Urothelium cell line (cell line): ENCODE results near the gene NVL.
"Not testable (repeated sequence)": the region's sequence is repeated elsewhere in the genome, so short reads cannot be mapped to it uniquely, and the experiment has no call there.

Experiments used
- DNase-seq: peaks from one replicate; pipeline ENCODE4 v3.0.0; 2011; ENCODE audit warnings: low spot score, mixed read lengths
- FAIRE-seq: peaks from 2 replicates; lab custom pipeline; 2011; peaks lifted over from hg19 to GRCh38; lab: Jason Lieb, UNC

NVL gene

DNA sequence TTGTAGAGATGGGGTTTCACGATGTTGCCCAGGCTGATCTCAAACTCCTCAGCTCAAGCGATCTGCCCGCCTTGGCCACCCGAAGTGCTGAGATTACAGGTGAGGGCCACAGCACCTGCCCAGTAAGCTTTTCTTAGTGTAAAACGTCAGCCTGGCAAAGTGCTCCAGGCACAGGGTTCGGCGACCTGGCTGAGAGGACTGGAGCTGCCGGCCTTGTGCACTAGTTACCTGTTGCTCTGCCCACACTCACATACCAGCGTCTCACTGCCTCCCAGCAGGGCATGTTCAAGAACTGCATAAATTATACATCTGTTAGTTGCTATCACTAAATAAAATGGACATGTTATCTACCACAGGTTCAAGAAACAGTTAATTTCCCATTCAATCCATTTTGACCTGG, 91.8 kb downstream of the NVL start:
- FAIRE-seq (no peak), DNase-seq (no peak)

DNA sequence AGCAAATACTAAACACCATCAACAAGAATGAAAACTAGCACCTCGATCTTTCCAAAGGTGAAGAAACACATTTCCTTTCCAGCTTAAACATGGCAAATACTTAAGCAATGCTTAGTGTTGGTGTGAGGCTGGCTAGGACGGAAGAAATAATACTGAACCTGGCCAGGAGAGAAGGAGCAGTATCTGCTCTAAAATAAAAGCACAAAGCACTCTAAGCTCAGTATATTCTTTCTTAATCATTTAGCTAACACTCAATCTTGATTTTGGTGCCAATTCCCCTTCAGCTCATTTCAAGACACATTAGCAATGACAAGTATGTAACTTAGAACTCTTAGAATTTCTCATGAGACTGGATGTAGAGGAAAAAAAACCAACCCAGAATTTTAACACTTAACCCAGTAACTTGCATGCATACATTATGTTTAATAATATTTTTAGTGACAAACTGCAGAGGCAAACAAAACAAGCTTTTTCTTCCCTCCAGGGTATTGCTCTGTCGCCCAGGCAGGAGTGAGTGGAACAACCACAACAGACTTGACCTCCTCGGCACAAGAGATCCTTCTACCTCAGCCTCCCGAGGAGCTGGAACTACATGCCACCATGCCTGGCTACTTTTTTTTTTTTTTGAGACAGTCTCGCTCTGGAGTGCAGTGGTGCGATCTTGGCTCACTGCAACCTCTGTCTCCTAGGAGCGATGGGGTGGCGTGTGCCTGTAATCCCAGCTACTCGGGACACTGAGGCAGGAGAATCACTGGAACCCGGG, 92.7 kb downstream of the NVL start:
- DNase-seq (no peak), FAIRE-seq (no peak)

DNA sequence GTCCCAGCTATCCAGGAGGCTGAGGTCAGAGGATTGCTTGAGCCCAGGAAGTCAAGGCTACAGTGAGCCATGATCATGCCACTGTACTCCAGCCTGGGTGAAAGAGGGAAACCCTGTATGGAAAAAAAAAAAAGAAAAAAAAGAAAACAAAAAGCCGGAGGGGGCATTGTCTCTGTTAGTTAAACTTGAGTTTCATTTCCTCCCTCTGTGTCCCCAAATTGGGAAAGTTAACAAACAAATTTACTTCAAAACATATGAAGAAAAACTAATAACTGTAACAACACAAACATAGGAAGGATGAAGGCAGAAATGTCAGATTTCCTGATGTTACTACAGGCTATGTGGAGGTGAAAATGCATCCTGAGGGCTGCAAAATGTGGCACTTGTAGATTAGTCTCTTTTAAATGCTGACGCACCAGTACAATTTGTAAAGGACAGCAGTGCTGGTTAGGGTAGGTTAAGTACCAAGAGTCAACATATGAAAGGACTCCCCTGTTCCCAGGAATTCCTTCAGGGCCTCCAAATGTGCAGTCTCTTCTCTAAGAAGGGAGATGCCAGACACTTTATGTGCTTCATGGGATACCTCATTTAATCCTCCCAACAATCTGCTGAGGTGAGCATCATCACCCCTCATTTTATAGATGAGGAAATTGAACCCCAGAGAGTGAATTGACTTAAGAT, 94.0 kb downstream of the NVL start:
- no peak for FAIRE-seq
- DNase-seq: no peak

DNA sequence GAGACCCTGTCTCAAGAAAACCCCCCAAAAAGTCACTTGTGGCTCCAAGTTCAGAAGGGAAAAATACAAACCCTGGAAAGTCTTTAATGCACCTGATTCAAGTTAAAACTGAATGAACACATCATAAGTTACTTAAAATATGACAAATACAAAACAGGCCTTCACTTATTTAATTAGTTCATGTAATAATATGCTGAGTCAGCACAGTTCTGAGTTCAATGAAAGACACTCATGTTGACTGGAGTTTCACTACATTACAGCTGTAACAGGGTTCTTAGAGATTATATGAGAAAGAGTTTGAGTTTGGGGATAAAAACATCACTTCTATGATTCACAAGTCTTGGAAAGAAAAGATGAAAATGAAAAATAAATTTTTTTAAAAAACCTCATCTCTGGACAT, 96.0 kb downstream of the NVL start:
- DNase-seq (no peak), FAIRE-seq (no peak)

DNA sequence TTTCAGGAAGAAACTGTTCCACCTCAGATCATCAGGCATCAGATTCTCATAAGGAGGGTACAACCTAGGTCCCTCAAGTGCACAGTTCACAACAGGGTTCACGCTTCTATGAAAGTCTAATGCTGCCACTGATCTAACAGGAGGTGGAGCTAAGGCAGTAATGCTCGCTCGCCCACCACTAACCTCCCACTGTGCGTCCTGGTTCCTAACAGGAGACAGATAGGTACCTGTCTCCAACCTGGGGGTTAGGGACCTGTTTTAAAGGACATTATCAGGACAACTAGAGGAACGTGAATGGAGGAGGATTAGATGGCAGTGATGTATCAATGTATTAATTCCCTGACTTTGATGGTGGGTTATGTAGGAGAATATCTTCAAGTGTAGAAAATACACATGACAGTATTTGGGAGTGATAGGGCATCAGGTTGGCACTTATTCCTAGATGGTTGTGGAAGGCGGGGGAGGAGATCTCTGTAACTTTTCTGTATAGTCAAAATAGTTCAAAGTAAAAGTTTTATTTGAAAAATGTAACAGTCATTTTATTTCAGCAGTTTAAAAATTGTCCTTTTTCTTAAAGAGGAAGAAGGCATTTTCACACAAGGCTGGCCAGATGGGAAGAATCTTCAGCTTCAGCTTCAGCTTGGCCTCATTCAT, 103.0 kb downstream of the NVL start:
- FAIRE-seq (no peak), DNase-seq (no peak)

DNA sequence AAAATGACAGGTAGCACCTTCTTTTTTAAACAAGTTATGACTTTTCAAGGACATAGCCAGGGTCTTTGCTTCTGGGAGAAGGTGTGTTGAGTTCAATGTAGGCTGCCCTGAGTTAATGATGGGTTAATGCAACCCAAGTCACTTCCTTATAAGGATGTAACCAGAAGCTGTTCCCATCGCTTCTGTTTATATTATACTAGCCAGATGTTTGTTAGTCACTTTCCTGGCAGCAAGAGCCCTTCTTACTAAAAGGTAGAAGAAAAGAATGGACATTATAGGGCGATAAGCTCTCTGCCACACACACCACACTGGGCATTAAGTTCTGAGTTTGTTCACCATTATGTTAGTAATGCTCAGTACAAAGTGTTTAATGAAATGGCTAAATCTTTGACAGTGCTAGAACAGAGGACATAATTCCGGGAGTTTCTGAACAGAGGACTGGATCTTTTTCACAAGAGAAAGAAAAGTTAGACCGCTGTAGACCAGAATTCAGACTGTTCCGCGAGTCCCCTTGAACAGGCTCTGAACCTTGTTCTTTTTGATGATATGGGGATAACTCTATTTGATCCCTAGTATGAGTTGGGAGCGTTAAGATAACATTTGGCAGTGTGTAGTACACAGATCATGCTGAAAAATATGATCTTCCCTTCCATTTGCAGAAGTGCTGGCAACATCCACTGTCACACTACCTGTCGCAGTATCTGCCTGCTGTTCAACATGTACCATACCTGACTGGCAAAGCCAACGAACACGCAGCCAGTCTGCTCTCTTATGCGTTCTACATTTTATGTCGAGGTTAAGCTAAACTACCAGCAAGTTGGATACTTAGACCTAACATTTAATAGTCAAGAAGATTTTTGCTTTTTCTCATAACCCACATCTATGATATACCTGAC, 105.9 kb downstream of the NVL start:
- FAIRE-seq: no peak
- DNase-seq: no peak

DNA sequence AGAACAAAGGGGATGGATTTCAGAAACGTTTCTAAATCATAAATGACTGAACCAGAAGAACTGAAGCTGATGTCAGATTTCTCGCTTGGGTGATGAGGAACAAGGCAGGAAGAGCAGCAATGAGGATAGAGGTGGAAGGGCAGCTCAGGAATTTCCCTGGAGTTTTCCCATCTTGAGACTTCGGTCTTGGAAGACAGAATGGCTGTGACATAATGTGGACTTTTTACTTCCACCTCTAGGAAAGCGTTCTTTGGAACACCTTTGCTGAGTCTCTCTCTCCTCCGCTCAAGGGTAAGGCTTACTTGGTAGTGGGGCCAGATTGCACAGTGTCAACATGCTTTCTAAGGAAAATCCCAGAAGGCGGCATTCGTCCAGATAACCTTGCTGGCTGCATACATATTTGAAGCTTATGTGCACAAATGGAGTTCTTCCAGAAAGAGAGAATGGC, 110.3 kb downstream of the NVL start:
- no peak for FAIRE-seq
- DNase-seq: no peak

DNA sequence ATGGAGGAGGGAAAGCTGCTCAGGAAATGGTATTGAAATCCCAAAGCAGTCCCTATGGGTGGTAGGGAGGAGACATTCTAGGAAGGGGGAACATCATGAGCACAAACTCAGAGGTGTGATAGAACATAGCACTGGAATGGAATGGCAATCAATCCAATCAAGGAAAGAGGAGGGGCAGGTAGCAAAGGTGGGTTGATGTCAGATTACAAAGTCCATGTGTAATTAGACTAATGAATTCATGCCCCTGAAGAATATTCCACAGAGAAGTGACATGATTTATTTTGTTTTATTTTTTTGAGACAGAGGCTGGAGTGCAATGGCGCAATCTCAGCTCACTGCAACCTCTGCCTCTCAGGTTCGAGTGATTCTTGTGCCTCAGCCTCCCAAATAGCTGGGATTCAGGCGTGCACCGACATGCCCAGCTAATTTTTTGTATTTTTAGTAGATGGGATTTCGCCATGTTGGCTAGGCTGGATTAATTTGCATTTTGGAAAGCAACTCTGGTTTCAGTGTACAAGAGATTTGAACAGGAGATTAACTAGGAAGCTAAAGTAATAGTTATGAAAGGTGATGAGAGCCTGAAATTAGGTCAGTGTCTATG, 110.9 kb downstream of the NVL start:
- no peak for DNase-seq
- FAIRE-seq: no peak

DNA sequence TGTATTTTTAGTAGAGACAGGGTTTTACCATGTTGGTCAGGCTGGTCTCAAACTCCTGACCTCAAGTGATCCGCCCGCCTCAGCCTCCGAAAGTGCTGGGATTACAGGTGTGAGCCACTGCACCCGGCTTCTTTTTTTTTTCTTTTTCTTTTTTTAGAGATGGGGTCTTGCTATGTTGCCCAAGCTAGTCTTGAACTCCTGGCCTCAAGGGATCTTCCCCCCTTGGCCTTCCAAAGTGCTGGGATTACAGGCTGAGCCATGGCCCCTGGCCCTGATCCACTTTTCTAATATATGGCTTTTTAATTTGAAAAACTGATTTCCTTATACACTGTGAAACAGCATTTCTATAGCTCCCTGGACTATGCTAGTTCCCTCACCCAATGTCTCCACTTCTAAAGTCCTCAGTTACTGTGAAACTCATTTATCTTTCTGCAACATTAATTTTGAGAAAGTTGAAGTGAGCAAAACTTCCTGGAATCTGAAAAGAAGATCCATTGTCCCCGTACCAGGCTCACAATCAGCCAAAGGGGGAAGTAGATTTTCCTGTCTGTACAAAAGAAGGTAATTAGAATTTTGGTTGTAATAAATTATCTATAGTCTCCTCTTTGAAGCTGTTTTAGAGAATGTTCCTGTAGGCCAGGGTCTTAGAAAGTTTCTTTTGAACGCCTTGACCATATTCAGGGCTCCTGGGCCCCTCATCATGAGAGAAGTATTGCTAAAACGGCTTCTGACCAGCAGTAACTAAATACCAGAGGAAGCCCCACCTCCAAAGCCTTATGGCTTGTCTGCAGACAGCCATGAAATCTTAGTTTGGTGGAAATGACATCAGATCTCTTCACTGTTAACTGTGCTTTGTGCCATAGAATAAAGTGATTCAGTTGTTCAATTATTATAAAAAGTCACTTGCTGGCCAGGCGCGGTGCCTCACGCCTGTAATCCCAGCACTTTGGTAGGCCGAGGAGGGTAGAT, 112.0 kb downstream of the NVL start:
- FAIRE-seq (no peak), DNase-seq (no peak)

DNA sequence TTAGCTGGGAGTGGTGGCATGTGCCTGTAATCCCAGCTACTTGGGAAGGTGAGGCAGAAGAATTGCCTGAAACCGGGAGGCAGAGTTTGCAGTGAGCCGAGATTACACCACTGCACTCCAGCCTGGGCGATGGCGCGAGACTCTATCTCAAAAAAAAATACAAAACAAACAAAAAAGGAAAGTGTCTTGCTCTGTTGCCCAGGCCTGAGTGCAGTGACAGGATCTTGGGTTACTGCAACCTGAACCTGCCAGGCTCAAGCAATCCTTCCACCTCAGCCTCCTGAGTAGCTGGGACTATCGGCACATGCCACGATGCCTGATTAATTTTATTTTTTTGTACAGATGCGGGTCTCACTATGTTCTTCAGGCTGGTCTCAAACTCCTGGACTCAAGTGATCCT, 113.6 kb downstream of the NVL start:
- FAIRE-seq (no peak), DNase-seq (no peak)

DNA sequence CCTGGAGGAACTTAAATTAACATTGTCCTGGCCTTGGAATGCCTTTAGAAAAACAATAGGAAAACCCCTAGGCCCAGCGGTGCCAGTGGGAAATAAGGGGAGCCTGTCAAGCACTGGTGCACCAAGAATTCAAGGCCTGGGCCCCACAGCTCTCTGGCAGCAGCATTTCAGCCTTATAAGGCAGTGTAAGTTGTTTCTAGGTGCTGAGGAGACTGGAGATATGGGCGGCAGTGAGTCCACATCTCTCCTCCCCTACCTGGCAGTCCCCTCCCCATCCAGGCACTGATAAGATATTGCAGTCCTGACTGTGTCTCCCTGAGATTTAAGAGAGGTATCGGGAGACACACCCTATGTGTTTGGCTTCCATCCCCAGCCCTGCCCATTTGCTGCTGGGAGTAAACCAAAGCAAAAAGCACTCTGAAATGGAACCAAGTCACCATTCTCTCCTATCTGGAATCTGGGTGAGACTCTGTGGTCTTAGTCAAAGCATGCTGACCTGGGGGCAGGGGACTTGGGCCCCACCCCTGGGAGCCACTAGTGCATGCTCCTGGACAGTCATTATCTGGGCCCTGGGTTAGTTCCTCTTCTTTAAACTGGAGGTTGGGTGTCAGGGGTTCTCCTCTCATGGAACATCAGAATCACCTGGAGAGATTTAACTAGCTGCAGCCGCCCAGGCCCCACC, 116.4 kb downstream of the NVL start:
- no peak for DNase-seq

DNA sequence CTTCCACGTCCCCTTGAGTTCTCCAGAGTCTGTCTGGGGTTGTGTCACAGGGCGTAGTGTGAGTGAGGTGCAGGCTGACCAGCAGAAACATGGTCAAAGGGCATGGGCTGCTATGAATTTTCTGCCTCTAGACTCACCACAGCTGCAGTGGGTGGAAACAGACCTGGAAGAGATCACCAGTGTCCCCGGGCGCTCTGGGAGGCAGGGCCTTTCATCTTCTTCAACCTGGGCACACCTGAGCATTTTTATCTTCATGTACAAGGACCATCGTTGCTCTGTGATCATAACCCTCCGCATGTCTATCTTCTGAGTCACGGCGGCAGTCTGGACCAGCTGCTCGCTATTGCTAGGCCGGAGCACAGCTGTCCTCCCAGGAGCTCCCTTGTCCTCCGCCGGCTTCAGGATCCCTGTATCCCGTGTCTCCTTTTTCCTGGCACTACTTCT, 117.3 kb downstream of the NVL start:
- DNase-seq: no peak
- no peak for FAIRE-seq

More for the DNA sequence above, 116.4 kb downstream of the NVL start:
- FAIRE-seq: no peak

DNA sequence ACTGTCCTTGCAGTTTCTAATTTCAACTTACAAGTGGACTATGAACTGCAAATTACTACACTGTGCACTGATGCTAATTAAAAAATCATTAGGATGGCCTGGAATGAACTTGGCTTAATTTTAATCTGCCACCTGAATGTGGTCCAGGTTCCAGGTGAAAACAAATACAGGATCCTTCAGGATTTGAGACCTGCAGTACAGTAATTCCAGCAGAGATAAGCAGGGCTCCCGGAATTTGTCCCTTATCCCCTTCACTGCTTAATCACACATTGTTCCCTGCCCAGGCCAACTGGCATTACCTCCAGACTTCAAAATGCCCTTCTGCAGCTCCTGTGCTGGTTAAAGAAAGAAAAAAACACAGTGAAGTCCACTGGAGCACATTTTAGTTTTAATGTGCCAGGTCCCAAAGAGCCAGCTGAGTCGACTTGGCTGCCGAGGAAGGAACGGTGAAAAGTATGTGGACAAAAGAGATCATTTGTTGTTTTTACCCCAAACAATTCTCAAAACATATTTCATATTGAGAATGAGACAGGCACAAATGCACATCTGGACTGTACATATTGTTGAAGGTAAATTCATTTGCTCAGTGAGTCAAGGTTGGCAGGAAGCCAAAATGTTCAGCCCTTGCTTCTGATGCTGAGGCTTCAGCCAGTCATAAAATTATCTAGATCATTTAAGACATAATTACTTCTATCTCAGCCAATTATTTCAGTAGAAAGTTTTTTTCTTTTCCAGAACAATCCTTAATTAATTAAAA, 118.6 kb downstream of the NVL start:
- DNase-seq (no peak), FAIRE-seq (no peak)

DNA sequence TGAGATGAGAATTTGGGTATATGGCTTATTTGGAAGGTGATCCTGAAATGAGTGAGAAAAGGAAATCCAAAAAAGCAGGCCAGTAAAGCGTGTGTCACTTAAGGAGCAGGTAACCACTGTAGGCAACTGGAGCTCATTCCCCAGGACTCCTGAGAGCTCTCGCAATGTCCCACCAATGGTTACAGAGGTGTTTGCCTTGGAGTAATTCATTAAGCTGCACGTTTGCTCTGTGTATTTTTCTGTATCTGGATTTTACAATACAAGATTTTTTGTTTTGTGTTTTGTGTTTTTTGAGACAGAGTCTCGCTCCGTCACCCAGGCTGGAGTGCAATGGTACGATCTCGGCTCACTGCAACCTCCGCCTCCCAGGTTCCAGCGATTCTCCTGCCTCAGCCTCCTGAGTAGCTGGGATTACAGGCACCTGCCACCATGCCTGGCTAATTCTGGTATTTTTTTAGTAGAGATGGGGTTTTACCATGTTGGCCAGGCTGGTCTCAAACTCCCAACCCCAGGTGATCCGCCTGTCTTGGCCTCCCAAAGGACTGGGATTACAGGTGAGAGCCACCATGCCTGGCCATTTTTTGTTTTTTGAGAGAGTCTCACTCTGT, 123.9 kb downstream of the NVL start:
- not testable (repeated sequence) for DNase-seq, FAIRE-seq

DNA sequence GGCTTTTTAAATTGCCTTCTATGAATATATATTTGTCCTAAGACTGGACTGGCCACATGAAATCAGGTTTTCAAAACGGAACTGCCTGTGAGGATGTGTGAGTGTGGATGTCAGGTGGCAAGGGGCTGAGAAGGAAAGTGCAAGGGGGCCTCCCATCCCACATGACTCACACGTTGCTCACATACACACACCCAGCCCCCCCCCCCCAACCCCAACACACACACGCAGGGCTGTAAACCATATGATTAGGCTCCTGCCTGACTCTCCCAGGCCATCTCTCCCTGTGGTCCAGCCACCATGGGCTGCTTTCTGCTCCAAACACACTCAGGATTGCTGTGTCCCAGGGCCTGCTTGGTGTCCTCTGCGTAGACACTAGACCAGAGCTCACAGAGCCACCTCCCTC, 124.5 kb downstream of the NVL start:
- DNase-seq (no peak), FAIRE-seq (no peak)

DNA sequence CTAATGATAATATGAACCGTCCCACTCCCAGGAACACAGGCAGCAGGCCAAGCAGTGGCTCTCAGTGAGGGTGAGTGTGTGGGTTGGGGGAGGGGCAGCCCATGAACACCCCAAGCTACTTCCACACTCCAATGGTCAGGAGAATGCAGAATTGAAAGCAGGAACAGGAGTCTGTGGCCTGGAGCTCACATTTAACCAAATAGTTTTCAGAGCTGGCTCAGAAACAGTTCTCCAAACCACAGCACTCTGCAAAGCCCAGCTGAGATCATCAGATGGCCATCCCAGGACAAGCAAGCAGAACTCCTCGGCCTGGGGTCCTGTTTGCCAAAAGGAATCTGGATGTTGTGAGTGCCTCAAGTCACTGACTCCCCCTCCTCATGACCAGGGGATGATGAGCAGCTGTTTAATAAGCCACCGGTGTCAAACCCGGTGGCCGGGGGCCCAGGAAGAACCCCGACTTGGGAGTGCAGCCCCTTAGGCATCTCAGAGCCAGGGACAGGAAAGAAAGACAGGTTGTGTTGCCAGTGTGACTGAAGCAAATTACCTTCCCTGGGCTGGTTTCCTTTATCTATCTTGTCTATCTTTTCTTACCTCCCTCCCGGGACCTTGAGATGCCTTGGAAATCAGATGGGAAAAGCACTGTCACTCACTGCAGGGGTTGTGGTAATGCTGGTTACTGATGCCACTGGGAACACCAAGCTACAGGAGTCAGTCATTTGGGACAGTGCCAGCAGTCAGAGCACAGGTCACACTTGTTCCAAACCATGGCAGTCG, 126.5 kb downstream of the NVL start:
- DNase-seq (no peak), FAIRE-seq (no peak)

DNA sequence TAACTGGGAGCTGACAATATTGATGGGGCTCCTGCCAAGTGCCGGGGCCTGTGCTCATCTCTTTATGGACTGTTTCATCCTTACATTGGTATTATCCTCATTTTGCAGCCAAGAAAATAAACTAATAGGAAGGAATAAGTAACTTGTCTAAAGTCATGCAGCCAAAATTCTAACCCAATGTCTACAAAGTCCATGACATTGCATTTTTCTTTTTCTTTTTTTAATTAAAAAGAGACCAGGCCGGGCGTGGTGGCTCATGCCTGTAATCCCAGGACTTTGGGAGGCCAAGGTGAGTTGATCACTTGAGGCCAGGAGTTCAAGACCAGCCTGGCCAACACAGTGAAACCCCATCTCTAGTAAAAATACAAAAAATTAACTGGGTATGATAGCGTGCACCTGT, 128.1 kb downstream of the NVL start:
- FAIRE-seq (no peak), DNase-seq (no peak)
